Measurements from ENCODE around the gene MPST.

The MPST gene

DNA sequence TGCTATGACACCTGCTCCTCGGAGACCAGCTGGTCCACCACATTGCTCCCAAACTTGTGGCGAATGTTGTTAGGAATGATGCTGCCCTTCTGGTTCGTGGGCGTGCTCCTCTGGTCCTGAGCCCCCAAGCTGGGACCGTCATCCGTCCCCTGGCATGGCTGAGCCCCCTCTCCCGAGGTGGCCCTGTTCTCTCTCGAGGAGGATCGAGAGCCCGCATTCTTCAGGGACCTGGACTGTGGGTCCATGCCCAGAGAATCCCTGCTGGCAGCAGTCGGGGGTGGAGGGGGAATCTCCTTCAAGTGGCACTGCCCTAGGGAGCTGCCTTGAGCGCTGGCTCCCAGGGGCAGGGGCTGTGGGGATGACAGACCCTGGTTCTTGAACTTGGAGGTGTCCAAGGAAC, 17.7 kb upstream of the MPST start:
- DNase-seq, result no peak

DNA sequence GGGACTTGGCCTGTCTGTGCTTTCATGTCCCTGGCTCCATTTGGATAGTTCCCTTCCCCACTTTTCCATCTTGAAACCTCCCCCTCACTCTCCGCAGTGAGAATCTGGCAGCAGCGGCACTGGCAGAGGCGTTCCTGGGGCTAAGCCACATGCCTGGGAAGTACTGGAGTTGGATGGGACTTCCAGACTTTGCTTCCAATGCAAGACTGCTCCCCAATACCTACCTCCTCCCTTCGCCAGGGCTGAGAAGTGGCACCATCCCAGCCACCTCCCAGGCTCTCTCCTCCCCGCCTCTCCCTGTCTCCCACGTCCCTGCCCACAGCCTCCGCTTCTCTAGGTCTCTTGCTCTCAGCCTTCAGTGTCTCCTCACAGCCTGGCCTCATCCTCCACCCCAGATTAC, 16.9 kb upstream of the MPST start:
- no peak for DNase-seq

DNA sequence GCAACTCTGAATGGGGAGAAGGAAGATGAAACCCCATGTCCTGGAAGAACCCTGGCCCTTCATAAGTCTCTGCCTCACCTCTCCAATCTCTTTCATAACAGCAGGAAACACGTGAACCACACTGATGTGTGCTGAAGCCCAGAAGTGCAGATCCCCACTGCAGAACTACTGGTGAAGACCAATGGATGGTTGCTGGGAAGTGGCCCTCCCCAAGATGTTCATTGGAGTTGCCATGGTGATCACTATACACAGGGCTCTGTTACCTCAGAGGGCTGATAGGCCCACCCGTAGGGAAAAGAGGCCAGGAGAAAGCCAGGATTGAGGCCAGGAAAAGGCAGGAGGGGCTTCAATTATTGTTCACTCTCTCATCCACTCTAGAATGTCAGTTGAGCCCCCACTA, 11.9 kb upstream of the MPST start:
- no peak for DNase-seq

DNA sequence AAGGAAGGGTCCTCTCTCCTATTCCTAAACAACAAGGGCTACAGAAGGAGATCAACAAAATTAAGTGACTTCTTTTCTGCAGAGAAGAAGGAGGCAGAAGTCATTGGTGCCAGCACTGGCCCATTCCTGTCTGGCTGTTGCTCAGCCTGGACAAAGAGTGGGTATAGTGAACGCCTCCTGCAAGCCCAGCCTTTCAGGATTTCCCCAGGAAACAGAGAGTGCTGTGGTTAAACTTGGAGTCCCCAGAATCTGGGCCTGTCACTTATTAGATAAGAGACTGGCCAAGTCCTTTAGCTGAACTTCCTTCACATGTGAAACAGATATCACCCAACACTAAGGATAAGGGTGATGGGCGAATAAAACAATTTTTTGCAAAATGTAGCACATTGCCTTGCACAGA, 11.2 kb upstream of the MPST start:
- no peak for DNase-seq

DNA sequence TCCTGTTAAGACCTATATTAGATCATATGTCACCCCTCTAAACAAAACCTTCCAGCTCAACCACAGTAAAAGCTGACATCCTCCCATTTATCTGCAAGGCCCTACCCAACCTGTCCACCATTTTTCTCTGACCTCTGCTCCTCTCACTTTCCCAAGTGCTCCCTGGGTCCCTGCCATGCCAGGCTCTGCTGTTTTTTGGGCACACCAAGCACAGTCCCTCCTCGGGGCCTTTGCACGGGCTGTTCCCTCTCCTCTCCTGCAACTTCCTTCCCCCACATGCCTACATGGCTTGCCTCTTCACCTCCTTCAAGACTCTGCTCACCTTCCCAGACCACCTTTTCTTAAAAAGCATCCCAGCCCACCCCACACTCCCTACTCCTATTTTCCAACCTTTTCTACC, 10.1 kb upstream of the MPST start:
- DNase-seq, result no peak

DNA sequence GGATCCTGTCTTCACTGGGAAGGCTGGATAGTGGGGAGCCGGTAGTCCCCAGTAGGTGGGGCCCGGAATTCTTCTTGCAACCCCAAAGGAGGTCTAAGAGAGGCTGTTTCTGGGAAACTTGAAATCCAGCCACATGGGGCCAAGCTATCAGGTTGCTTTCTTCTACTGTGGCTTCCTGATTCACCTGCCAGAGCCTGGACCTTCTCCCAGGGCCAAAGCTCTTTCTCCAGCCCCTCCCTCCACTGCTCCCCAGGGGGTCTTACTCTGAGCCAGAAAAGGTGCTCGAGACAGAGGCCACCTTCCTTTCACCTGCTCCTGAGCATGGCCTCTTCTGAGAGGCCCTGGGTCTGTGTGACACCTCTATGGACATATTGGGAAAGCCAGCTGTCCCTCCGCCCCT, 9.4 kb upstream of the MPST start:
- no peak for DNase-seq

DNA sequence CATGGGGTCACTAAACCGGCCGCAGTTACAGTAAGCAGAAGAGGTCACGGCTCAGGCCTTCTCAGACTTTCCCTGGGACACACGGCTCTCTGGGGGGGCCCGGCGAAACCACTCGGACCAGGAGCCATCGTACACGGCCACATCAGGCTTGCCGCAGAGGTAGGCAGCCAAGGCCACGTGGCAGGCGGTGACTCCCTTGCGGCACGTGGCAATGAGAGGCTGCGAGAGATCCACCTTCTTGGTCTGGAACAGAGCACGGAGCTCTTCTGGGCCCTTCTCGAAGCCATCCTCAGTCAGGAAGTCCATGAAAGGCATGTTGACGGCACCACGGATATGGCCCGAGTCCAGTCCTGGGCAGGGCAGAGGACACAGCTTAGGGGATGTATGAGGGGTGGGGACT, 8.6 kb upstream of the MPST start:
- no peak for DNase-seq

DNA sequence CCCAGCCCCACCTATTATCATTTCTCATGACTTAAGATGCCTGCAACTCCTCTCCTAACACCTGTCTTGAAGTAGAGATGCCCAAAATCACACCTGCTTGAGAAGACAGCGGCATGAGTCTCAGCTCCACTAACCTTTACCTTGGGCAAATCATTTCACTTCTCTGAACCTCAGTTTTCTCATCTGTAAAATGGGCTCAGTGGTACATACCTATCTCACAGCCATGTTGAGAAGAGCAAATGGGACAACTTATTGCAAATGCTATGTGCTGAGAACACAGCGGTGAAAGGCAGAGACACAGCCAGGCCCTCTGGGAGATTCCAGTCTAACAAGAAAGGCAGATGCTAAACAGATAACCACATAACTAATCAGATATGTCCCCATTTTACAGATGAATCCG, 8.1 kb upstream of the MPST start:
- no peak for DNase-seq

DNA sequence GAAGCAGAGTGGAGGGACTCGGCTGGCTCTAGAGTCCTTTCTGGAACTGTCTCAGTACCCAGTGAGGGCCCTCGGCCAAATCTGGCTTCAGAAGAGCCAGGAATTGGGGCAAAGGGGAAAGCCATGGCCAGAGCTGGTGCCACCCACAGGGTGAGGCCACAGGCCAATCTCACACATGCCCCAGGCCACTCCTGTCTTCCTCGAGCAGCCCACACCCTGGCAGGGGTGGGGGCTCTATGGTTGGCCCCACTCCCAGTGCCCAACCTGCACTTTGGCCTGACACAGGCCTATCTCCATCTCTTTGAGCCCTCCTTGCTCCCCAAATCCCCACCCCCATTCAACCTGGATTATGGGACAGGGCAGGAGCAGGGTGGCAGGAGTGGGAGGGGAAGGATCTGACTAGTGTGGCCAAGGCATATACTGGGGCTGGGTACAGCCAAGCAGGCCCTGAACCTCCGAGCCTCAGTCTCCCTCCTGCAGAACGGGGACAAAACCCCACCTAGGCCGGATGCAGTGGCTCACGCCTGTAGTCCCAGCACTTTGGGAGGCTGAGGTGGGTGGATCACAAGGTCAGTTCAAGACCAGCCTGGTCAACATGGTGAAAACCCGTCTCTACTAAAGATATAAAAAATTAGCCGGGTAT, 7.2 kb upstream of the MPST start:
- DNase-seq, result no peak

DNA sequence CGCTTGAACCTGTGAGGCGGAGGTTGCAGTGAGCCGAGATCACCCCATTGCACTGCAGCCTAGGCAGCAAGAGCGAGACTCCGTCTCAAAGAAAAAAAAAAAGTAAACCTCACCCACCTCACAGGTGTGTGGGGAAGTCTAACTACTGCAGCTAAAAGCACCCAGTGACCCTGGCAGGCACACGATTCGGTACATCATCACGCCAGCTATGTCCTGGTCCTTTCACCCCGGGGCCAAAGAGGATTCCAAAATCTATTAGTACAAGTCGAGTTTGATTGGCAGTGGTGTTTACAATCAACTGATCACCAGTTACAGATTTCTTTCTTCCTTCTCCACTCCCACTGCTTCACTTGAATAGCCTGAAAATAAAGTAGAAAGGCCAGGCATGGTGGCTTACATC, 6.6 kb upstream of the MPST start:
- no peak for DNase-seq

DNA sequence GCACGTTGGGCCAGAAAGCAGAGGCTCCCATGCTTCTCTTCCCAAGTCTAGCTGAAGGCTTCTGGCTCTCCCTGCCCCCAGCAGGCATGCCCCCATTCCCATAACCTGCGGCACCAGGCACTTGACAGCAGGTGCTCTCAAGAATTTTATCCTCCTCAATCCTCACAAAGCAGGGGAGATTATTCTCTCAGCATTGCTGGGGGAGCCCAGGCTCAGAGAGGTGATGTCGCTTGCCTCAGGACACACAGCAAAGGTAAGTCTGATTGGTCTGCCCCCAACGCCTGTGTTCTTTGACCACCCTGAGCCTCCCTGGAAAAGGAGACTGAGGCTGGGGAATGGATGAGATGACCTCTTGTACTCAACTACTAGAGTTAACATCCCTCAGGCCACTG, 5.1 kb upstream of the MPST start:
- DNase-seq, result no peak

DNA sequence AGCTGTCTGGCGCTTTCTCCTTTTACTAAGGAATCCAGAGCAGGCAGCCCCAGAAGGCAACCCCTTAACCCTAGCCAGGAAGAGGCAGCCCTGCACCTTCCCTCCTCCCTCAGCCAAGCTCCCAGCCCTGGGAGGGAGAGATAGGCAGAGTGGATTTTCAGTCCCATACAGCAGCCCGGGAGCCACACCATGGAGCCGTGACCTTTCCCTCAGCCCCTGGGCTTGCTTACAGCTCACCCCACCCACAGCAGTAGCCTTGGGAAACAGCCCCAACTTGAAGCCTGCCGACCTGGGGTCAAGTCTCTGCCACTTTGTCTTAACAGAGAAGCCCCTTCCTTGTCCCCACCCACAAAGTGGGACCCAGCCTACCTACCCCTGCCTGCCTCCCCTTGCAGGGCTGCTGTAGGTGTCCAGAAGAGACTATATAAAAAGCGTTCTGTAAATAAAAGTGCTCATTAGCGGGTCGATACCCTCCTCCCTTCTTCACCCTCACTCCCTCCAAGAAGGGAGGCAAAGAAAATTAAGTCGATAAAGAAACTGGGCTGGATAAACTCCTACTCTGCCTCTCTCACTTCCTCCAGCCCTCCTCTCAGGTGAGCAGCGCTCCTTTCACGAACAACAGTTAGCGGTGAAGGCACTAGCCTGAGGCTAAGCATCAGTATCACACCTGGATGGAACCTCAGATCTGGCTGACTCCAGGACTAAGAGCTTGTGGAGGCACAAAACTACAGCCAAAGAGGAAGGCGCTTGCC, 4.5 kb upstream of the MPST start:
- DNase-seq, result no peak

DNA sequence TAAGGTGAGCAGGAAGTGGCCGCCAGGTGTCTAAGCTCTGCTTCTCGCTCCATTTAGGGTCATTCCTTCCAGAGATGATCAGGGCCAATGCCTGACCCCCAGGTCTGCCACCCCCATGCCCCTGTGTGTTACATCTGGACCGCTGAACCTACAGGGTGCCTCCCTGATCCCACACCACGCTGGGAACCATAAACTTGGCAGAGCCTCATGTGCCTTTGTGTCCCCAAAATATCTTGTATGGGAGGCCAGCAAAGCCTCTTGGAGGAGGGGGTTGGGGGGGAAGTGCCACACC, 4.0 kb upstream of the MPST start:
- no peak for DNase-seq

DNA sequence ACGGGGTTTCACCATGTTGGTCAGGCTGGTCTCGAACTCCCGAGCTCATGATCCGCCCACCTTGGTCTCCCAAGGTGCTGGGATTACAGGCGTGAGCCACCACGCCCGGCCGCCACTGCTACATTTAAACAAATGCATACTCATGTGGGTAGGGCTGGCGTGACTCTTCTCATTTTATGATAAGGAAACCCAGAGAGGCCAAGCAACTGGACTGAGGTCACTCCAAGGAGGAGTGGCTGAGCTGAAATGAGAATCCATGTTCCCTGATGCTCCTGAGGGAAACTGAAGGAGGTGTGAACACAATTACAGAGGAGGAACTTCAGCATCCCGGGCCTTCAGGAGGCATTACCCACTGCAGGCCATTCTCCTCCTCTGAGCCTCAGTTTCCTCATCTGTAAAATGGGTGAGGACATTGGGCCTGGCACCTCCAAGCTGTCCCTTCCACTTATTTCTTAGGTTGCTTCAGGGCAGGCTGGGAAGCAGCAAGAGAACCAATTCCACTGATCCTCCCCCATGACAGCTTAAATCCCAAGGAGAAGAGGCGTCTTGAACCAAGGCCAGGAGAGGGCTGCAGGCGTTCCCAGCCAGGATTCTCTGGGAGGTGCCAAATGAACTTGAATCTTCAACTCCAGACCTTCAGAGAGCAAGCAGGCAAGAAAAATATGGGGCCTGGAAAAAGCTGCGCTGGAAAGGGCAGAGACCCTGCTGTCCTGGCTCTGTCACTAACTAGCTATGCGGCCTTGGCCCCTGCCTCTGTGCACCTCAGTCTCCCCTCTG, 3.2 kb upstream of the MPST start:
- DNase-seq, result no peak

DNA sequence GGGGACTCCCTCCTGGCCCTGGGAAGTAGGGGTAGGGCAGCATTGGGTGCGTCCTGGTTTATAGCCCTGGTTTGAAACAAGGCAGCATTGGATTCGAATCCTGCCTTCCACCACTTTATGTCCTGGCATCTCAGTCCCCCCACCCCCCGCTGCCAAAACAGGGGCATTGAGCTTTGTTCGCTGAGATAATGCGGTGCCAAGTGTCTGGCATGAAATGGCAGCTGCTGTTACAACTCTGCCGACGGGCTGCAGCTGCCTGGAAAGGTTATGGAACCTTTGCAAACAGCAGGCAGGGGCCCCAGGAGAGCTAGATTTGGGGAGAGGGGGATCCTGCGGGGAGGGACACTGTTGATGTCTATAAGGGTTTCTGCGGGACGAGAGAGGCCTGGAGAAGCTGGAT, 2.2 kb upstream of the MPST start:
- DNase-seq, result no peak

DNA sequence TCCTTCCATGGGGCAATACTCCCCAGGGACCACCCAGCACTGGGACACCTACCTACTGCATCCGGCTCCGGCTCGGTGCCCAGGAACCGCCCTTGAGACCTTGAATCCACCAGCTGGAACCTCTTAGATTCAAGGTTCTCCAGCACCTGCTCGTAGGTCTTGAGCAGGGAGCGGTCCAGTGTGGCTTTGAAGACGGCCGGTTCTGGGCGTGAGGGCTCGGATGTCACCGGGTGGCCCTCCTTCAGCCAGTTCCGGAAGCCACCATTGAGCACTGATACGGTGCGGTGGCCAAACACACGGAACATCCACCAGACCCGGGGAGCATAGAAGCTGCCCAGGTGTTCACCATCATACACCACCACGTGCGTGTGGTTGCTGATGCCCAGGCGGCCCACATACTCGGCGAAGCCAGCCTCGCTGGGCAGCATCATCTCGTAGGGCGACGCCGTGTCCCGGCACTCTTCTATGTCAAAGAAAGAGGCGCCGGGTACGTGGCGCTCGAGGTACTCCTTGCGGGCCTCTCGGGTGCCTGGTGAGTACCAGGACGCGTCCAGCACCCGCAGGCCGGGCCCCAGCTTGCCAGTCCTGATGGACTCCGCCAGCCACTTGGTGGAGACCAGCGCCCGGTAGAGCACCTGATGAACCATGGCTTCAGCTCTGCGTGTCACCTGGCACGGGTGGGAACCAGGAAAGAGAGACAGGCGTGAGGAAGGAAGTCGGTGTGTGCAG, 1.3 kb upstream of the MPST start:
- no peak for DNase-seq

DNA sequence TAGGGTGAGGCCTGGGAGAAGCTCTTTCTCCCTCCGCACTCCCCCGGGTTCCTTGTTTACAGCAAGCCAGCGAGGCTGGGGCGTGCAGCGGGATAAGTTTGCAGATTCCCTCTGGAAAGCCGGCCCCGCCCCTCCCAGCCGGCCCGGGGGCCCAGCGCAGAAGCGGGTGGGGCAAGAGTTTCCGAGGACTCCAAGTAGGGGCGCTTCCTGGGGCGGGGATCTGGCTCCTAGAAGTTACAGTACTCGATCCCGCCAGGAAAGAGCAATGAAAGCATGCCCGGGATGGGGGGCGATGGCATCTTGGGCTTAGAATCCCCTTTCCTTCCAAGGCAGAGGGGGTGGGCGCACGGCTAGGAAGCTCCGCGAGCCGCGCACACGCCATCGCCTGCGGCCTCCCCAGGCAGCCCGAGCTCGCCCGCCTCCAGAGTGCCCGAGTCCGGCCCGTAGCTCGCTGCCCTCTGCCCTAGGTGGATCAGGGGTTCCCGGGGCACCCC, 680 bp upstream of the MPST start:
- no peak for DNase-seq

DNA sequence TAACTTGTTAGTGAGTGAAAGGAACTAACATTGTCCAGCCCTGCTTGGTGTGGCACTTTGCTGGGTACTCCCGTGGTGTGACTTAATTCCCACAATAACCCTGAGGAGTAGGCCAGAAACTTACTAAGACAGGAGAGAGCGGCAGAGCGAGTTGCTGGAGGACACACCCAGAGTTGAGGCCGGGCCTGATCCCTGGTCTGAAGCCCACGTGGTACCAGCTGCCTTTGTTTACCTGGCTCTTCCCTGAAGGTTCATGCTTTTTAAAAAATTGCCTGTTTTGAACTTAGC, 594 bp downstream of the MPST start:
- DNase-seq, result no peak

DNA sequence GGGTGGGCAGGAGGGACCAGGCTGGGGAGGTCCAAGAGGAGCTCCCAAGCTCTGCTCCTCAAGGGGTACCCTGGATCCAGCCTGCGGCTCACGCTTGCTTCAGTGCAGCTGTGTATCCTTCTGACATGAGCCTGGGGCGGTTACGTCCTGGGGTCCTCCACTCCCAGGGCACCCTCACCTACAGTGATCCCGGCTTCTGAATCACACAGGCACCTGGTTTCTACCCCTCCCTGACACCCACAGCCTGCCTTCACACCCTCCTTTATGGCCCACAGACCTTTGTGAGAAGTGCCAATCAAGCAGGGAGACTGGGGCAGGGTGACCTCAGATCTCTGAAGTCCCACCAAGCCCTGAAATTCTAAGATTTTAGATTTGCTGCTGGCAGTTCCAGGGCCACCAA, 1.5 kb downstream of the MPST start:
- DNase-seq, result no peak

DNA sequence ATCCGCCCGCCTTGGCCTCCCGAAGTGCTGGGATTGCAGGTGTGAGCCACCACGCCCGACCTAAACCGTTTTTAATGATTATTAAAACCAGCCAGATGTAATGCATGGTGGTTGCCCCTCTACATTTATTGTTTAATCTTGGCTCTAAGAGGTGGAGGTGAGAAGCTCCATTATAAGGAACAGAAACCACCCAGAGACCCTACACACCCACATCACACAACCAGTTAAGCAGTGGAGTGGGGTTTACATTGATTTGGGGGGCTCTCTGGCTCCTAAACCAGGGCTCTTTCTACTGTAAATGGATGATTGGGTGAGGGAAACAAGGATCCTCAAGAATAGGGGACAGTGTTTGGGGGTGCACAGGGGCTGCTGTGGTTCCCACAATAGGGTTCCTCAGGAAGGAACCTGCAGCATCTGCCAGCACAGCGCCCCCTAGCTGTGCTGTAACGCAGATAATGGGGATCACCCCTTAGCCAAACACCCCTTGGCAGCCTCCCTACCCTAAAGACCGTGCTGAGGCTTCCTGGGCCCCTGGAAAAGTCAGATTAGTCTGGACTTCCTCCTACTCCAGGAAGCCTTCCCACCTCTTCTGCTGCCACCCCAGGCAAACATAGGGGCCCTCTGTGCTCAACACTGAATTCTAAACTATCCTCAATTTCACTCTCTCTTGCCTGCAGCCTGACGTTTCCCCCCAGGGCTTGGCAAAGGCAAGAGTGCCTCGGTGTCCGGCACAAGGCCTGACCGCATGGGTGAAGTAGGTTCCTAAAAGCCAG, 2.4 kb downstream of the MPST start:
- no peak for DNase-seq

DNA sequence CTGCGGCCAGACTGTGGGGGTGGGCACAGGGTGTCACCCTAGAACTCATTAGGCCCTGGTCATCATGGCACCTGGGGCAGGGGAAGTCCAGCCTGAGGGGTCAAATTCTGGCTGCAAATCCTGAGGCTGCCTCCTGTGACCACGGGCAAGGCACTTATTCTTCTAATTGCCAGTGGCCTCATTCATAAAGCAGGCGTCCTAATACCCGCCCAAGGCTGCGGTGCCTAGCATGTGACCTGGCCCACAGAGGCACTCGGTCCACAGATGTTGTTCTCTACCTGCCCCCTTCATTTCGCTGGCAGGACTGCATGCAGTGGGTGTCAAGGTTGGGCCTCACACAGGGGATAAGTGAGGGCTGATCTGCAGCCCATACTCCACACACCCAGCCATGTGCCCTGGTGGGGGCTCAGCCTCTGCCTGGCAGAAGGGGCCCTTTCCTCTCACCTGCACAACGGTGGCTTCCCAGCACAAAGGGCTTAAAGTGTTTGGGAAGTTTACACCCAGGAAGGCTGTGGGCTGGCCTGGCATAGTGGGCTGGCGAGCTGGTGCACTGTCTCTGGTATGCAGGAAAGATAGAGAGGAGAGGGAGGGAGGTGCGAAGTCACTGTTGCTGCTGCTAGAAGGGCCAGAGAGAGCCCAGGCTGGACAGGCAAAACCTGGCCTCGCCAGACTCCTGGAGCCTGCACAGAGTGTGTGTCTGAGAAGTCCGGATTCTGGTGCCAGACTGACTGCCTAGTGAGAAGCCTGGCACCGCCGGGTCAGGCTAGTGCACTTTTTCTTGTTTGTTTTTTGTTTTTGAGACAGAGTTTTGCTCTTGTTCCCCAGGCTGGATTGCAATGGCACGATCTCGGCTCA, 3.2 kb downstream of the MPST start:
- DNase-seq, result no peak

DNA sequence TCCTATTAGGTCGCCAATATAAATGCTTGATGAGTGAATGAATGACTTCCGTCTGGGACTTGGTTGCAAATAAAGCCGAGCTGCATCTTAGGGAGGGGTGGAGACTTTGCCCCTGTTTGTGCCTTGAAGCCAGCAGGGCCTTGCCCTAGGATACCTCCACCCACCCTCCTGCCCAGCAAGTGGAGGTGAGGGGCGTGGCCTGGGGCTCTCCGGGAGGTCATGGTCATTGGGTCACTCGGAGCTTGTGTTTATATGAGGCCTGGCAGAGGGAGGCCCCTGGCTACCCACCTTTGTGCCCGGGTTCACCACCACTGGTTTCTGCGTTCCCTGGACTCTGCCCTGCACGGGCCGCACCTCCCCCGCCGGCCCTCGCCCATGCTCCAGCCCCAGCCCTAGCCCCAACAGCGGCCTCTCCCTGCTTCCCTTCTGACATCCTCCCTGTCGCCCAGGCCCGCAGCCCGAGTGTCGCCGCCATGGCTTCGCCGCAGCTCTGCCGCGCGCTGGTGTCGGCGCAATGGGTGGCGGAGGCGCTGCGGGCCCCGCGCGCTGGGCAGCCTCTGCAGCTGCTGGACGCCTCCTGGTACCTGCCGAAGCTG, 4.3 kb downstream of the MPST start:
- DNase-seq, result no peak
